HEK293 (cell line): ENCODE results near the gene ISOC2.

ENCODE experiments used
- CTCF ChIA-PET: fragments of 350-600 bp; formaldehyde crosslinking; extraction: SDS; loops from one replicate; lab custom pipeline; 2021; ENCODE audit warnings: antibody characterized with exemption; lab: Yijun Ruan, JAX
- POLR2A ChIA-PET: fragments of 300-600 bp; formaldehyde crosslinking; extraction: SDS; loops from one replicate; lab custom pipeline; 2020; ENCODE audit warnings: antibody characterized with exemption, inconsistent platforms; lab: Yijun Ruan, JAX
- H3K27ac ChIP-seq: fragments of 200-500 bp; sonication (Bioruptor generic); 2 replicates; pipeline ENCODE4 v1.5.1; 2014; ENCODE audit warnings: low read depth, low read length, control low read depth, inconsistent platforms; ENCODE audit errors: extremely low read depth
- H3K36me3 ChIP-seq, 2 experiments: fragments of 200-500 bp in 1 of 2; sonication (Bioruptor generic) in 1 of 2; 1 replicate in 1 of 2; 2 replicates in 1 of 2; pipeline ENCODE4 v1.5.1; 2014 to 2017; ENCODE audit warnings: inconsistent platforms in 2 of 2, low read length in 2 of 2; ENCODE audit not compliant: control insufficient read depth in 2 of 2, insufficient read depth in 1 of 2
- H3K4me1 ChIP-seq: fragments of 200-500 bp; sonication (Bioruptor generic); 2 replicates; pipeline ENCODE4 v1.5.1; 2014; ENCODE audit warnings: mild to moderate bottlenecking, low read length, inconsistent platforms; ENCODE audit not compliant: control insufficient read depth, insufficient read depth
- H3K4me3 ChIP-seq: 2 replicates; pipeline ENCODE4 v1.5.1; 2011; ENCODE audit warnings: low read depth, mild to moderate bottlenecking, control low read depth, low read length, moderate library complexity
- H3K9me3 ChIP-seq: fragments of 200-500 bp; sonication (Bioruptor generic); 2 replicates; pipeline ENCODE4 v1.5.1; 2014; ENCODE audit warnings: low read depth, low read length, inconsistent platforms; ENCODE audit not compliant: control insufficient read depth, insufficient read depth
- GLIS2 ChIP-seq: fragments of 450-650 bp; formaldehyde crosslinking; IDR thresholded peaks from 2 replicates; pipeline ENCODE4 v1.5.1; 2016; ENCODE audit warnings: missing biosample characterization, missing genetic modification characterization
- KLF10 ChIP-seq: fragments of 450-650 bp; IDR thresholded peaks from 2 replicates; pipeline ENCODE4 v1.5.1; 2018; ENCODE audit warnings: missing biosample characterization, mild to moderate bottlenecking, missing genetic modification characterization
- SCRT1 ChIP-seq: fragments of 450-650 bp; formaldehyde crosslinking; IDR thresholded peaks from 2 replicates; pipeline ENCODE4 v1.5.1; 2016; ENCODE audit warnings: missing biosample characterization, missing genetic modification characterization, borderline replicate concordance
- SCRT2 ChIP-seq: fragments of 450-650 bp; formaldehyde crosslinking; IDR thresholded peaks from 2 replicates; pipeline ENCODE4 v1.5.1; 2016; ENCODE audit warnings: missing biosample characterization, missing genetic modification characterization
- WT1 ChIP-seq: fragments of 450-650 bp; formaldehyde crosslinking; IDR thresholded peaks from 2 replicates; pipeline ENCODE4 v1.5.1; 2016; ENCODE audit warnings: missing biosample characterization, missing genetic modification characterization
- ZBTB11 ChIP-seq: fragments of 450-650 bp; formaldehyde crosslinking; conservative IDR thresholded peaks from 2 replicates; pipeline ENCODE4 v1.5.1; 2016; ENCODE audit warnings: low read depth, missing biosample characterization, missing genetic modification characterization
- ZBTB21 ChIP-seq: fragments of 450-650 bp; formaldehyde crosslinking; IDR thresholded peaks from 2 replicates; pipeline ENCODE4 v1.5.1; 2017; ENCODE audit warnings: missing biosample characterization, missing genetic modification characterization
- ZBTB48 ChIP-seq: fragments of 450-650 bp; formaldehyde crosslinking; IDR thresholded peaks from 2 replicates; pipeline ENCODE4 v1.5.1; 2016; ENCODE audit warnings: missing biosample characterization, missing genetic modification characterization
- ZNF121 ChIP-seq: fragments of 450-650 bp; formaldehyde crosslinking; IDR thresholded peaks from 2 replicates; pipeline ENCODE4 v1.5.1; 2016; ENCODE audit warnings: missing biosample characterization, missing genetic modification characterization
- ZNF157 ChIP-seq: fragments of 450-650 bp; formaldehyde crosslinking; IDR thresholded peaks from 2 replicates; pipeline ENCODE4 v1.5.1; 2016; ENCODE audit warnings: missing biosample characterization, missing genetic modification characterization
- ZNF2 ChIP-seq: fragments of 450-650 bp; formaldehyde crosslinking; IDR thresholded peaks from 2 replicates; pipeline ENCODE4 v1.5.1; 2016; ENCODE audit warnings: missing biosample characterization, missing genetic modification characterization
- ZNF350 ChIP-seq: fragments of 450-650 bp; formaldehyde crosslinking; IDR thresholded peaks from 2 replicates; pipeline ENCODE4 v1.5.0; 2017; ENCODE audit warnings: missing biosample characterization, mild to moderate bottlenecking, missing genetic modification characterization
- ZNF366 ChIP-seq: fragments of 450-650 bp; formaldehyde crosslinking; conservative IDR thresholded peaks from 2 replicates; pipeline ENCODE4 v1.5.1; 2016; ENCODE audit warnings: missing biosample characterization, missing genetic modification characterization
- ZNF624 ChIP-seq: fragments of 450-650 bp; formaldehyde crosslinking; IDR thresholded peaks from 2 replicates; pipeline ENCODE4 v1.5.1; 2017; ENCODE audit warnings: missing biosample characterization, missing genetic modification characterization
- ZNF664 ChIP-seq: fragments of 450-650 bp; formaldehyde crosslinking; IDR thresholded peaks from 2 replicates; pipeline ENCODE4 v1.5.1; 2016; ENCODE audit warnings: missing biosample characterization, missing genetic modification characterization
- TF ChIP-seq, protein P1 (sequence below): fragments of 450-650 bp; IDR thresholded peaks from 2 replicates; pipeline ENCODE4 v1.5.1; 2018; ENCODE audit warnings: missing biosample characterization, mild to moderate bottlenecking, missing genetic modification characterization
- TF ChIP-seq, protein P2 (sequence below): fragments of 450-650 bp; formaldehyde crosslinking; IDR thresholded peaks from 2 replicates; pipeline ENCODE4 v1.5.1; 2016; ENCODE audit warnings: missing biosample characterization, missing genetic modification characterization
- TF ChIP-seq, protein P3 (sequence below): sonication (generic); formaldehyde crosslinking; IDR thresholded peaks from 2 replicates; pipeline ENCODE4 v1.8.1; 2022; ENCODE audit warnings: mild to moderate bottlenecking, moderate library complexity, missing genetic modification reagents

The ISOC2 gene

DNA sequence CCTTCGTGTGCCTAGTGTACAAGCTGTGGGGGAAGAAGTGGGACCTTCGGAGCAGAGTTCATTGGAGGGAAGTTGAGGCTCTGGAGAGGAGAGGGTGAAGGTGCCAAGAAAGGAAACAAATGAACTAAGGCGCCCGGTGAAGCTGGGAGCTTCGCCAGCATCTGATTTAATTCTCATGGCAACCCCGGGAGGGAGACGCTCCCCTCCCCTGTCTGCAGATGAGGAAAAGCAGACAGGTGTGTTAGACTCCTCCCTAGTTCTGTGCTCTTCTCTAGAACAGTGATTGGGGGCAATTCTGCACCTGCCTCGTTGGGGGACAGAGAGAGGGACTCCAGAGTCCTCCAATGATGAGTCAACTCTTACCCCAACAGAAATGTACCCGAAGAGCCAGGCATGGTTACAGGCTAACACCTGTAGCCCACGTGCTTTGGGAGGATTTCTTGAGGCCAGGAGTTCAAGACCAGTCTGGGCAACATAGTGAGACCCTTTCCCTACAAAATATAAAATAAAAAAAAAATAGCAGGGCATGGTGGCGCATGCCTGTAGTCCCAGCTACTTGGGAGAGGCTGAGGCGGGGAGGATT, 31.0 kb upstream of the ISOC2 start:
- H3K36me3 ChIP-seq = no peaks in the 10 kb centered on the region
- no peaks in the 10 kb centered on the region for H3K9me3 ChIP-seq
- no peak overlapping the region for H3K27ac ChIP-seq
- CTCF ChIA-PET = interaction anchor here (0.6 to 4.4 kb wide), 5 partner anchors 10 to 114 kb away, joined by 3 to 28 read pairs (median 8); partner anchors contain the start of gene ZNF865
- H3K4me3 ChIP-seq = no peak overlapping the region
- no peak for TF ChIP-seq ZBTB11
- no peak for TF ChIP-seq GLIS2 (tag by site-specific recombination)
- TF ChIP-seq SCRT1 (tag by site-specific recombination) = peak; percentile 82
- peak; percentile 84 for TF ChIP-seq SCRT2 (tag by site-specific recombination)
- no peak for TF ChIP-seq ZBTB48 (tag by site-specific recombination)
- TF ChIP-seq ZNF121 (tag by site-specific recombination) = 0 out of 2 replicates have a peak, but pooled peaks have one; percentile 50
- POLR2A ChIA-PET = interaction anchor here (0.6 kb wide), 2 partner anchors 19 to 132 kb away, joined by 3 to 8 read pairs; partner anchors contain the start of gene ZNF784
- H3K4me1 ChIP-seq = peaks cover under 1% of the 10 kb centered on the region

DNA sequence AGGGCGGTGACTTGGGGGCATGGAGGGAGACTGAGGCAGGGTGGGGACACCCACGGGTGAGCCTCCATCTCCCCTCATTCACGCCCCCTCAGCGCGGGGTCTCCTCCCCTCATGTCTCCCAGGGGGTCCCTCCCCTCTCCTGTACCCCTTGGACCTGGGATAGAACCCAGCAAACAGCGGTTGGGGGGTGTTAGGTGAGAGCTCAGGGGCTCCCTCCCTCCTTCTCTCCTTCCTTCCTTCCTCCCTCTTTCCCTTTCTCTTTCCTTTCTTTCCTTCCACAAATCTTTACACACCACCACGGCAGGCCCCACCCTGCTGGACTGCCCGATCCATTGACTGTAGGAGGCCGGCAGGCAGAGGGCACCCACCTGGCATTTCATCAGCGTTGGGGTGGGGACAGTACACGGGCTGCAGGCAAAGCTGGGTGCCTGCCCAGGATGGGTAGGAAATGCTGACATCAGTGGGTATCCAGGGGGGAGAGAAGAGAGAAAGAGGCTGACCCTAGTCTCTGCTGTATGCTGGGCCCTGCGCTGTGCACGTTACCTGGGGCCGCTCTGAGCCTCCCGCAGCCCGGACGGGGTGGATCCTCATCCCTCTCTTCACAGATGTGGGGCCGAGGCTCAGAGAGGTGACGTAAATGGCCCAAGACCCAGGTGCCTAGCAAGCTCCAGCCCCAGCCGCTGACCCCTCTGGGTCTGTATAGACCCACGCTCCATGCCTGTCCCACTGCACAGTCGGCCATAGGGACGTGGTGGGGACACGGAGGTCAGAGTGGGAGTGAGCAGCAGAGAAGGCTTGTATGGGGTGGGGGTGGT, 30.3 kb upstream of the ISOC2 start:
- ChIA-PET POLR2A (interaction anchor here (0.5 to 0.6 kb wide), 3 partner anchors 19 to 143 kb away, joined by 3 to 8 read pairs (median 4); partner anchors contain the start of gene ZNF784), CTCF (interaction anchor here (0.6 to 4.4 kb wide), 5 partner anchors 11 to 129 kb away, joined by 3 to 28 read pairs (median 8); partner anchors contain the start of gene ZNF865)
- TF ChIP-seq KLF10 (tag by site-specific recombination) (no peak), ZNF2 (tag by site-specific recombination) (no peak), ZBTB21 (tag by site-specific recombination) (no peak), ZNF624 (no peak), ZNF350 (no peak), WT1 (tag by site-specific recombination) (no peak), ZNF157 (tag by site-specific recombination) (no peak), ZNF664 (tag by site-specific recombination) (no peak), ZNF366 (peak; percentile 86), GLIS2 (tag by site-specific recombination) (peak; percentile 40; the same call in 1 of the 2 replicates)
- TF ChIP-seq, protein P1, sequence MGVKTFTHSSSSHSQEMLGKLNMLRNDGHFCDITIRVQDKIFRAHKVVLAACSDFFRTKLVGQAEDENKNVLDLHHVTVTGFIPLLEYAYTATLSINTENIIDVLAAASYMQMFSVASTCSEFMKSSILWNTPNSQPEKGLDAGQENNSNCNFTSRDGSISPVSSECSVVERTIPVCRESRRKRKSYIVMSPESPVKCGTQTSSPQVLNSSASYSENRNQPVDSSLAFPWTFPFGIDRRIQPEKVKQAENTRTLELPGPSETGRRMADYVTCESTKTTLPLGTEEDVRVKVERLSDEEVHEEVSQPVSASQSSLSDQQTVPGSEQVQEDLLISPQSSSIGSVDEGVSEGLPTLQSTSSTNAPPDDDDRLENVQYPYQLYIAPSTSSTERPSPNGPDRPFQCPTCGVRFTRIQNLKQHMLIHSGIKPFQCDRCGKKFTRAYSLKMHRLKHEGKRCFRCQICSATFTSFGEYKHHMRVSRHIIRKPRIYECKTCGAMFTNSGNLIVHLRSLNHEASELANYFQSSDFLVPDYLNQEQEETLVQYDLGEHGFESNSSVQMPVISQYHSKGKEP (tag by site-specific recombination) = no peak
- TF ChIP-seq, protein P2, sequence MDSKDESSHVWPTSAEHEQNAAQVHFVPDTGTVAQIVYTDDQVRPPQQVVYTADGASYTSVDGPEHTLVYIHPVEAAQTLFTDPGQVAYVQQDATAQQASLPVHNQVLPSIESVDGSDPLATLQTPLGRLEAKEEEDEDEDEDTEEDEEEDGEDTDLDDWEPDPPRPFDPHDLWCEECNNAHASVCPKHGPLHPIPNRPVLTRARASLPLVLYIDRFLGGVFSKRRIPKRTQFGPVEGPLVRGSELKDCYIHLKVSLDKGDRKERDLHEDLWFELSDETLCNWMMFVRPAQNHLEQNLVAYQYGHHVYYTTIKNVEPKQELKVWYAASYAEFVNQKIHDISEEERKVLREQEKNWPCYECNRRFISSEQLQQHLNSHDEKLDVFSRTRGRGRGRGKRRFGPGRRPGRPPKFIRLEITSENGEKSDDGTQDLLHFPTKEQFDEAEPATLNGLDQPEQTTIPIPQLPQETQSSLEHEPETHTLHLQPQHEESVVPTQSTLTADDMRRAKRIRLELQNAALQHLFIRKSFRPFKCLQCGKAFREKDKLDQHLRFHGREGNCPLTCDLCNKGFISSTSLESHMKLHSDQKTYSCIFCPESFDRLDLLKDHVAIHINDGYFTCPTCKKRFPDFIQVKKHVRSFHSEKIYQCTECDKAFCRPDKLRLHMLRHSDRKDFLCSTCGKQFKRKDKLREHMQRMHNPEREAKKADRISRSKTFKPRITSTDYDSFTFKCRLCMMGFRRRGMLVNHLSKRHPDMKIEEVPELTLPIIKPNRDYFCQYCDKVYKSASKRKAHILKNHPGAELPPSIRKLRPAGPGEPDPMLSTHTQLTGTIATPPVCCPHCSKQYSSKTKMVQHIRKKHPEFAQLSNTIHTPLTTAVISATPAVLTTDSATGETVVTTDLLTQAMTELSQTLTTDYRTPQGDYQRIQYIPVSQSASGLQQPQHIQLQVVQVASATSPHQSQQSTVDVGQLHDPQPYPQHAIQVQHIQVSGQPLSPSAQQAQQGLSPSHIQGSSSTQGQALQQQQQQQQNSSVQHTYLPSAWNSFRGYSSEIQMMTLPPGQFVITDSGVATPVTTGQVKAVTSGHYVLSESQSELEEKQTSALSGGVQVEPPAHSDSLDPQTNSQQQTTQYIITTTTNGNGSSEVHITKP (tag by site-specific recombination) = no peak
- TF ChIP-seq, protein P3, sequence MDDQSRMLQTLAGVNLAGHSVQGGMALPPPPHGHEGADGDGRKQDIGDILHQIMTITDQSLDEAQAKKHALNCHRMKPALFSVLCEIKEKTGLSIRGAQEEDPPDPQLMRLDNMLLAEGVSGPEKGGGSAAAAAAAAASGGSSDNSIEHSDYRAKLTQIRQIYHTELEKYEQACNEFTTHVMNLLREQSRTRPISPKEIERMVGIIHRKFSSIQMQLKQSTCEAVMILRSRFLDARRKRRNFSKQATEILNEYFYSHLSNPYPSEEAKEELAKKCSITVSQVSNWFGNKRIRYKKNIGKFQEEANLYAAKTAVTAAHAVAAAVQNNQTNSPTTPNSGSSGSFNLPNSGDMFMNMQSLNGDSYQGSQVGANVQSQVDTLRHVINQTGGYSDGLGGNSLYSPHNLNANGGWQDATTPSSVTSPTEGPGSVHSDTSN (CRISPR knock-in tag) = no peak
- H3K4me3 ChIP-seq = no peak overlapping the region
- no peaks in the 10 kb centered on the region for H3K9me3 ChIP-seq
- no peak overlapping the region for H3K27ac ChIP-seq
- peaks cover 8% of the 10 kb centered on the region for H3K4me1 ChIP-seq
- no peaks in the 10 kb centered on the region for H3K36me3 ChIP-seq
